Limb (tissue), 2 donors: ENCODE results near the gene ASIC2.

Experiments used
- DNase-seq, 2 donors: peaks; one replicate each; pipeline ENCODE4 v3.0.0-alpha.2; 2016; ENCODE audit errors: extremely low spot score in 2 of 2

The ASIC2 gene

DNA sequence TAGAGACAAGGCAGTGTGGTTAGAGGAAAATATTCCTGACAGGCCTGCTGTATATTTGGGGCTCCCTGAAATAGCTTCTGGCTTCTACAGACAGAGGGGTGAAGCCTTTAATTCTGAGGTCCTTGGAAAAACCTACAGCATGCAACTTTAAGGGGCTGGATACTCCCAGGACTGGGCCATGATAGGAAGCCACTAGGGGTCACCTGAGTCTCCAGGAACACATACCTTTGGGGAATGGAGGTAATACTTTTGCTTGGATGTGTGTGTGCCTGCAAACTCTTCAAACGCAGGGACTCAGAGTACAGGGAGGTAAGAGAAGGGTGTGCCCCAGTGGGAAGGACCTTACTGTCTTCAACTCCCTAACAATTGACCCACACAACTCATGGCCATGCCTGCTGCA is 4.1 kb downstream of the ASIC2 start:
- DNase-seq = no peak

DNA sequence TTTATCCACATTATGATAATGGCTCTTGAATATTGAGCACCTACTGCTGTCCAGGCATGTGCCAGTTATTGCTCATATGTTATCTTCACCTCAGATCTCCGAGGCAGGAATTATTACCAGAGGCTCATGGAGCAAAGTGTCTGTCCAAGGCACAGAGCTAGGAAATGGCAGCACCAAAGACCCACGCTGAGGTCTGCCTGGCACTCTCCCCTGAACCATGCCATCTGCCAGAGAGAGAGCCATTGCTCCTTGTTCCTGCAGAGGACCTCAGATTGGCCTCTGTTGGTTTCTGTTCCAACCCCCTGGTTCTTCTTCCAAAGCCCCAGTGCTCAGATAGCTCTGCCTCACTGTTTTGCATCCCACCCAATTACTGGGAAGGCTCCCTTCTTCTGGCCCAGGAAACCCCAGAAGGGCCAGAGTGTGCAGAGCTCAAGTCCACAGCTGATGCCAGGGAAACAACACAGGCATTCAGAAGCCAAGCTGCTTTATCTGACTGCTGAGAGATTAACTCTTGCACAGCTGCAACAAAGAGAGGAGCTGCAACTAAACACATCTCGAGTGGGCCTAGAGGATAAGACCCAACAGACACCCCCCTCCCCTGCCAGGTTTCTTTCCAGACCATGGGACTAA is 5.9 kb downstream of the ASIC2 start:
- DNase-seq = no peak

DNA sequence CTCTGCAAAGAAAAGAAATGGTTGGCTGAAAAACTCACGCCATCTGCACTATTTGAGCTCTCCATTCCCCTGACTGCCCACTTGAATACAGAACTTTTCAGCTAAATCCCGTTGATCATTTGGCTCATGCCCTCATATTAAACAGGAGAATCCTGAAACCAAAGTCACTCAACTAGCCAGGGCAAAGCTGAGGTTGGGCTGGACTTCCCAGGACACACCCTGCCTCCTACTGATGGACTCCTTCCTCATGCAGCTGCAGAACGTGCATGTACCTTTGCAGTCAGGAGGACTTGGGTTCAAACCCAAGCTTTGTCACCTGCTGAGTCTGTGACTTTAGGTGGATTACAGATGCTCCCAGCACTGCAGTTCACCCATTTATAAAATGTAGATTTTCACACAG is 7.7 kb downstream of the ASIC2 start:
- DNase-seq = no peak

DNA sequence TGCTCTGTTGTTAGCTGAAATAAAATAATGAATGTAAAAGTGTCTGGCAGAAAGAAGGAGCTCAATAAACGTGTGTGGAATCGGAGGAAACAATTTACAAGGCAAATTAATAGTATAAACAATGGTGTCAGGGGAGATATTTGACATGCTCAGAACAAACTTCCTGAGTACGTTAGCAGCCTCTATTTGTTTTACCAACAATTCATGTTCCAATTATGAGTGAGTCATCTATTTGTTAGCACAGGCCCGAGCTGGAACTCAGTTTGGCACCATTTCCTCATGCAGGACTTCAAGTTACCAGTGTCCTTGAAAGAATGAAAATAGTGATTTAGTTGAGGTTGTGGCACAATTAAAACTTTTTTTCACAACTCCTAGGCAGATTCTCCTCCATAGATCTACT is 9.1 kb downstream of the ASIC2 start:
- DNase-seq = no peak

DNA sequence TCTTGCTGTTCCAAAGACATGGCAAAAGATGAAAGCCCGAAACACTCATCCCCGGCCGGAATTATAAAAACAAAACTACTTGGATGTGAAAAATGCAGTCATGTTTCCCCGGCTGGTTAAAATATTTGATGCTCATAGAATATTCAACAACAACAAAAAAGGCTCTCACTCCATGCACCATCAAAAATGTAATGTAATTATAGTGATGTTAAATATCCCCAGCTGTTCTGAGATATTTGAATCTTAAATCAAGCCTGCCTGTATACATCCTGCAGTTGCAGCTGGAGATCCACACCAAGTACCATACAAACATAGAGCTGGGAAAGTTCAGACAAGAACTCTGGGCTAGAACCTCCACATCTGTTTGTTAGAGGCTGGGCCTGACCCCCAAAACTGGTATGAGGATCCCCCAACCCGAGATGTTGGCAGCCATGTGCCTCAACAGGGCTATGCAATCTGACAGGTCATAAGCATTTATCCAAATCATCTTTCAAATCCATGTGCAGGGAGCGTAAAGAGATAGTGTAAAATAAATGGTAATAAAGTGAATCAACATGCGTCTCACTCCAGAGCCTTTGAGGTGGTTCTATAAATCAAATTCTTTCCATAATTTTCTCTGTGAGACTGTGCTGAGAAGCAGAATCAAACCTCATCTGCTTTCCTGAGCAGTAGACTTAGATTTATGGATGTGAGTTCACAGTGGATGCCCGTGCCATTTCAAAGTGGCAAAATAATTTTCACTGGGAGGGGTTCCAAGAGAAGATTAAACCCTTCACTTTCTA is 12.7 kb downstream of the ASIC2 start:
- no peak for DNase-seq

DNA sequence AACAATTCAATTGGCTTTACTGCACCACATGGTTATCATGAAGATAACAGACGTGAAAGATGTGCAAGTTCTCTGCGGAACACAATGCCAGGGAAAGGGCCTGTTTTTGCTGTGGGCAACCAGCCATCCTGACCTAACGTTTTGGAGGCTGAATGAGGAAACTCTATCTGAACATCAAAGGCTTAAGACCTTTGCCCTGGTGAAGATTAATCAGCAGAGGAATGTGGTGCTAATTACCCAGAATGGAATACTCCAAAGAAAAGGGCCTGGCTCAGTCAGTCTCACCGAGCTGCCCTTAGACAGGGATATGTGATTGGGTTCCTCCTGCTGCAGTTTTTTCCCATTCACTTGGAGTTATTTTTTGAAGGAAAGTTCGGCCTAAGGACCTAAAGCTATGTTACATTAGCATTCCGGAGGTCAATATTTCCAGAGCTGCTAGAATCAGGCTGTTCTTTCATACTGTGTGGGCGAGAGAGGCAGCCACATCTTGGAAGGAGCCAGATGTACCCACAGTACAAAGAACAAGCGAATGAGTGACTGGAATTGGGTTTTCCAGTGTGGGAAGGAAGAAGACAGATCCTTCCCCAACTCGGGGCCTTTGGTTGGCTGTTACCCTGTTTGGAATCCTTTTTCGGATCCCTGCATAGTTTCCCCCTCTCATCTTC is 15.5 kb downstream of the ASIC2 start:
- DNase-seq = no peak

DNA sequence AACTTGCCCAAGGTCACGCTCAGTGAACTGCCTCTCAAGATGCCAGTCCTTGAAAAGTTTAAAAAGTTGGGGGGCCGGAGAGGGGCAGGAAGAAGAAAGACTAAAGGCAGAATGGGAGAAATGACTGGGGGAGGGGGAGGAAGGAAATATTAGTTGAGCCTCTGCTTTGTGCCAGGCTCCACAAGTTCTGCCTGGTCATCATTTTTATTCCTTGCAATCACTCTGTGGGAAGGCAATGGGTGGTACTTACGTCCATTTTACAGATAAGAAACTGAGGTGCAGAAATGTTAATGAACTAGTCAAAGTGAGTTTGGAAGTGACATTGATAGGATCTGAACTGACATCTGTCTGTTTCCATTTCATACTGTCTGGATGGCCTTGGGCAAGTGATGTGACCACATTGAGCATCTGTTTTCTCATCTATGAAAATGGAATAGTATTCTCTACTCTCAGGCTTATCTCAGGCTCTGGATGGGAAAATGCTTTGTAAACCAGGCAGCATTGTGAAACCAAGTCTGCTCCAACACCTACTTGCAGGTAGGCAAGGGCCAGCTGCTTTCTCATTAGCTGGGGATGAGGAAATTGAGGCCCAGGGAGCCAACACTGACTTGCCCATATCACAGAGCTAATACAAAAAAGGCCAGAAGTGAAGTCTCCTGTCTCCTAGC is 19.2 kb downstream of the ASIC2 start:
- no peak for DNase-seq

DNA sequence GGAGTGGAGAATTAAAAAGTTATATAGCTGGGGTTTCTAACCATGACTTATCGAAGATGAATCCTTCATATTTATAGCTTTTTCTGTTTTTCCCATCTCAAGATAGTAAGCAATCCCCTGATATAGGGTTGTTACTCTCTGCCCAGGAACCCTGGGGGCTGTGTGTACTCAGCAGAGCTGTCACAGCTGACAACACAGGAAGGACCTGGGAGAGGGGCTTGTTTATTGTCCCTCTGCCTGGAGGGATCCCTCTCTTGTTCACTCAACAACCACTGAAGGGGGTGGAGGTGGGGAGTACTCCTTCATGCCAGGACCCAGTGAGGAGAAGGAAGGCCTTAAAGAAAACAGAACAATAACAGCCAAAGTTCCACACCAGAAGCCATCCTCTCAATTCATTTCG is 19.8 kb downstream of the ASIC2 start:
- DNase-seq = no peak

DNA sequence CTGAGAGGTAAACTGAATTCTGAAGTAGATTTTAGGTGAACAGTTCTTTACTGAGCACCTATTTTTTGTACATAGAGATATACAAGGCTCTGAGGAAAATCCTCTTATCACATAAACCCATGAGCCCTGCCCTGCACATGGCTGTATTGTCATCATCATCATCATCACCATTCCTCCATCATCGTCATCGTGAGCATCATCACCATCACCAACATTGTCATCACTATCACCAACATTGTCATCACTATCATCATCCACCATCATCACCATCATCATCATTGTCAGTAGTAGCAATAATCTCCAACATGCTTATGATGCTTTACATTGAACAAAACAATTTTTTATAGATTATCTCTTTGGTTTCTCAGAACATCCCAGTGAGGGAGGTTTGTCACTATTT is 20.7 kb downstream of the ASIC2 start:
- DNase-seq = no peak

DNA sequence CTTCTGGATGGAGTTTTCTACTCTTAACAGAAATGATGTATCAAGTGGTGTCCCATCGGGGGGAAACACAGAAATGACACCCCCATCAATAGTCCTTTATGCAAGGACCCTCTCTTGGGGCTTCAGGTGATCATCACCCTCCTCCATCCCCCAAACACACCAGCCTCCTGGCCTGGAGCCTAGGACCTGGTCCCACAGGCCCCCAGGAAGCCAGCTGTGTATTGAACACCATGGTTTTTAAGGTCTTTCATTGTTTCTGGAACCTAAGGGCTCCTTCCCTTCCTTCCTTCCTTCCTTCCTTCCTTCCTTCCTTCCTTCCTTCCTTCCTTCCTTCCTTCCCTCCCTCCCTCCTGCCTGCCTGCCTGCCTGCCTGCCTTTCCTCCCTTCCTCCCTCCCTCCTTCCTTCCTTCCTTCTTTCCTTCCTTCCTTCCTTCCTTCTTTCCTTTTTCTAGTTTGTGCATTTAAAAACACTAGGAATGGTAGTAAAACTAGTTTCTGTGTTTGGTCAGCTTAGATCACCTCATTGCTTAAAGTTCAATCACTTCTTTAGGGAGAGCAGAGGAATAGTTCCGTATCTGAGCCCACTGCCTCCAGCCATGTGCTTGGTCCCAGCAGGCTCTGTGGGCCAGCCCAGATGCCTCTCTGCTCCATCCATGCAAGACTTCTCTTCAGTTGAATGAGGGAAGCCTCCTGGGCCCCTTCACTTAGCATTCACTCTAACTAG is 23.6 kb downstream of the ASIC2 start:
- DNase-seq = no peak

DNA sequence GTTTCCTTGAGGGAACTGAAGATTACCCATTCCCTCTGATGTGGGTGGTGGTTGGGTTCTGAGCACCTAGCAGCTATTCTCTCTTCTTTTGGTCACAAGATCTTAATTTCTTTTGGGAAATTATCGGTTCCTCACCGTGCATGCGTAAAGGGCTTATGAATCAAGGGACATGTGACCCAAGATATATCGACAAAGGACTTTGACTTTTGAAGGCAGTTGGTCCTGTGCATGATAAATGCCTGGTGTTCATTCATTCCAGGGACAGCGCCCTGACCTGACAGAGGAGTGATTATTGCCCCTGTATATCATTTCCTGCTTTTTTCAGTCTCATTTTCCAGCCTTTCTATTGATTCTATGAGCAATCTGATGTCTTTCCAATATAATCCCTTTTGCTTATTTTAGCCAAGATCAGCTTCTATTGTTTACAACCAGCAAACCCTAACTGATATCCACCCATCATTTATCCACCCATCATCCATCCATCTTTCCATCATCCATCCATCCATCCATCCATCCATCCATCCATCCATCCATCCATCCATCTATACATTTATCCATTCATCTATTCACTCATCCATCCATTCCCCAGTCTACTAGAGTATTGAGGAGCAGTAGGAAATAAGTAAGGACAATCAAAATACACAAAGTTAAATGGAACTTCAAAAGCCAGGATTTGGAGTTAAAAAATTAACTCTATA is 25.1 kb downstream of the ASIC2 start:
- no peak for DNase-seq

DNA sequence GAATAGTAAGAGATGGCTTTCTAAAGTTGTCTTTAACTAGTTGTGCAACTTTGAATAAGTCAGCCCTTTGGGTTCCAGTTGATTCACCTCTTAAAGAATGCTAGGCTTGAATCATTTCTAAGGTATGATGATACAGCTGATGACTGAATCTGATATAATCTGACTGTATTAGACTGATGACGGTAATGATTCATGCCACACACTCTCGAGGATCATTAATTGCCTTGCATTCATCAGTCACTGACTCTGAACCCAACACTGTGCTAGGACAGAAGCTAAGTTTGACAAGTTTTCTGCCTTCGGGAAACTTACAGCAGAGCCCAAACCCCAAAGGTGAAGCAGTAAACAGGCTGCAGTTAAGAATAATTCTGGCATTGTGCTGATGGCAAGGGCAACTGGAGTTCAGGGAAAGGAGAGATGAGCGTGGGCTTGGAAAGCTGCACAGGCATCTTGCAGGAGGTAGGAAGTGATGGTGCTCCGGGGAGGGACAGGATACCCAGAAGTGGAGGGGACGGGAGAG is 25.8 kb downstream of the ASIC2 start:
- DNase-seq = no peak

DNA sequence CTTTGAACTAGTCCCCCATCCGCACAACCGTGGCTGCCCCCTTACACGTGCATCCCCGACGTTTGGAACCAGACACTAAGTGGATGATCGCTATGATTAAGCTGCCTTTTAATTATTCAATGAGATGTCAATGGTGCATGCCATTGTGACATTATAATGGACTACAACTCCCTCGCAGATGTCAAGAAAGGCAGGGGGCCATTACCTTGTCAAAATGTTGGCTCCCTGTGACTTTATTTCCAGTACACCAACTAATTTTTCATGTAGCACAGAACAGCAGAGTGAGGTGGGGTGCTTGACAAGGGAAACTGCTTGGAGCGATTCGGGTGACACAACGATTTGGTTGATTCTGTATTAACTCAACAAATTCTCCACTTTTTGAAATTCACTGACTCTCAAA is 26.5 kb downstream of the ASIC2 start:
- DNase-seq = no peak

DNA sequence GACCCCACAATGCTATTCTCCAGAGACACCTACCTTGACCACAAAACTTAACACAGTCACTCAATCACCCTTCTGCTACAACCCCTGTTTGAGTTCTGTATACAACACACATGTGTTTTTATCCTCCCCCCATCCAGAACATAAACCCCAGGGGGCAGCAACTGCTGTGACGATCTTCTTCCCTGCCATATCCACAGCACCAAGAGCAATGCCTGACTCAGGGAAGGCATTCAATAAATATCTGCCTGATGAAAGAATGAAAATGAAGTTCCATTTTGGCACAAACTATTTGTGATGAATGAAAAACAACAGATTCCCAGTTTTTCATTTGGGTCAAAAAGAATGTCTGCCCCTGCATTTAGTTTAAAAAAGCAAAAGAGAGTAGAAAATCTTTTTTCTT is 27.0 kb downstream of the ASIC2 start:
- DNase-seq = no peak

DNA sequence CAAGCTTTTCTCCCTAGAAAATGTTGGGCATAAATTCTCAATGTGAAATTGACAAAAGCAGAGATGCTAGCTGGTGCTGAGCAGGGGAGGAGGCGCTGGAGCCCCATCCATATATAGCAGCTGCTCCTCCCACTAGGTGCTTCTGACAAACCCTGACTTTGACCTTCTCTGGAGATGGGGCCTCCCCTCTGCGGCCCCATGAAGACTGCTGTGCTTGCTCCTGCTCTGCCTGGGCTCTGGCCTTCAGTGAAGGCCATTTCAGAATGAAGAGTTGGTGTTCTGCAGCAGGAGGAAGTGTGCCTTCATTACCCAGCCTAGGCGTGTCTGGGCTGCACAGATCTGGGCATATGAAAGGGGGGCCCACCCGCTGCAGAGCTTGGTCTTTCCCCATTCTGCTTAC is 29.7 kb downstream of the ASIC2 start:
- no peak for DNase-seq

DNA sequence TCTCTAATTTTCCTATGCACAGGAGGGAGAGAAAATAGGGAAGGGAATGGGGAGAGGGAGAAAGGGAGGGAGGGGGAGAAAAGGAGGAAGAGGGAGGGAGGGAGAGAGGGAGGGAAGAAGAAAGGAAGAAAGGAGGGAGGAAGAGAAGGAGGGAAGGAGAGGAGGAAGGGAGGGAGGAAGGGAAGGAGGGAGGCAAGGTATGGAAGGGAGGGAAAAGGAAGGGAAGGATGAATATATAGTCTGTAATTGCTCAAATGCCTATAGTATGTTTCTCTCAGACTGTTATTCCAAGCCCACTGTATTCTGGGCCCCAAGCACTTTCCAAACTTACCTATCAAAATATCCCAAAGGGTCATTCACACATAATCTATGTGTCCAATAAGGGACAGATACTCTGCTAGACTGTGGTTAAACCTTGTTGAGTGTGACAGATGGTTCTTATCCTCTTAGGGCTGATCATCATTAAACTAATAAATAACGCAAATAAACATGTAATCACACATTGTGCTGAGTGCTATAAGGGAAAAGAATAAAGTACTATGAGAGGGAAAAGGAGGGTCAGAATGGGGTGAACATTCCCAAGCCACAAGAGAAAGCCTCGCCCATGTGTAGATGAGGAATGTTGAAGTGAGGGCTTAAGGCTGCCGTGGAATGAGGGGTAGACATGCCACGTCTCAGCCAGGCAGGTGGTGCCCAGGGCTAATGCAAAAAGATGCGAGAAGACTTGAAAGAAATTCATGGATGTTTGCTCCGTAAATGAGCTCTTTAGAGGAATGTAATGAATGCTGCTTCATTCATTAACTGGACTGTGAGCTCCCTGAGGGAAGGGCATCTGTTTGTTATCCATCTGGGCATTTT is 30.6 kb downstream of the ASIC2 start:
- no peak for DNase-seq

DNA sequence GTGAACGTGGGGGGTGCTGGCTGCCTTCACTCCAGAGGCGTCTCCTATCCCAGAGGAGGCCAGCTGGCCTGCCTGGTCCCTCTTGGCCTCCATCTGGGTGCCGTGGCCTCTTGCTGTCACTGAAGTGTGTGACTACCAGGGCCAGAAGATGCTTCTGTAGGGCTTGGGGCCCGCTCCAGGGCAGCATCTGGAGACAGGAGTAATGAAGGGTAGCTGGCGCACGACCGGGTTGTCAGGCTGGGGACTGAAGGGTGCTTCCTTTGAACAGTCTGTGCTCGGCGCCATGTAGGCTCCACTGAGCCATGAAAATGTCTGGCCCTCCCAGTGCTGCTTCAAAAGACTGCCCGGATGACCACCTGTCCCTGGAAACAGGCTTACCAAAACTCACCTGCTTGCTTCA is 31.3 kb downstream of the ASIC2 start:
- DNase-seq = no peak

DNA sequence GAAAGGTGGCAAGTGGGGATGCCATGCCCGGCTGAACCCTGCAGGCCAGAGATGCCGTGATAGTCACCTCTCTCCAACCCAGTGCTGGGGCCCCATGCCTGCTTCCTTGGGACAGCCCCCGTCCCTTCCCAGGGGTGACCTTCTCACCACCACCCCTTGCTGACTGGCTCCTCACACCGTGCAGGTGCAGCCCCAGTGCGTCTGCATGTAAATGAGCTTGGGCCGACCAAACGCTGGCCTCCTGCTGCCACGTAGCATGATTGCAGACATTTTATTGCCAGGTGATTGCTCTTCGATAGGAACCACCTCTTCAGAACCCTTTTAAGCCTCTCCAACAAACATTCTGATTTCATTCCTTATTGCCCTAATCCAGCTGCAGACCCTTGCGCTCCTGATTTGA is 32.5 kb downstream of the ASIC2 start:
- no peak for DNase-seq

DNA sequence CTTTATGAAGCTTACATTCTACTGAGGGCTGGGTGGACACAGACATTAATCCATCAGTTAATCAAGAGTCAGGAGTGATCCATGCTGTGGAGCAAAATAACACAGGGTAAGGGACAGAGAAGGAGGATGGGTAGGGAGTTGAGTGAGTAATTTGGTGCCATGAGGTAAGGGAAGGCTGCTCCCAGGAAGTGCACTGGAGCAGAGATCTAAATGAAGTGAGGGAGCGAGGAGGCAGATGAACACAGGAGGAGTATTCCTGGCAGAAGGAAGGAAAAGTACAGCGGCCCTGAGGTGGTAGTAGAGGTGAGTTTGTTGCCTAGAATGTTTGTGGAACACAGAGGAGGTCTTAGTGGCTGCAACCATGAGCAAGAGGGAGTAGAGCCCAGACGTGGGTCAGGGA is 34.8 kb downstream of the ASIC2 start:
- DNase-seq = no peak

DNA sequence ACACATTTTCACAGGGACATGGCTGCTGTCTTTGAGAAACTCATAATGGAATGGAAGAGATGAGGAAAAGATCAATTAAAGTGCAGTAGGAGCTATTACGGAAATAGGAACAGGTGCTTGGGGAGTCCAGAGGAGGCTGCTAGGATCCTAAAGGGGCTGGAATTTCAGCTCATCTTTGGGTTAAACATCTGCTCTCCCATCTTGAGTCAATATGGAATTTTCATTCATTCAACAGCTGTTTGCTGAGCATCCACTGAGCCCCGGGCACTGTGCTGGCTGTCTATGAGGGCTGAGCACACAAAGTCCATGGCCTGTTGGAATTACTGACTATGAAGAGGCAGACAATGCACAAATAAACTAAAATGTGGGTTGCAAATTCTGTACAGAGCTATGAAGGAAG is 47.9 kb downstream of the ASIC2 start:
- DNase-seq = no peak
